Measurements from ENCODE around the gene MYO1G.

GRCh38 chr7:45026013-45026412 is 47.2 kb upstream of the MYO1G start:
- TF ChIP-seq TAF1 (IDR thresholded peaks at IDR 0.05; ENCODE audit: borderline replicate concordance, low read depth, low read length) (no peak), POLR2A (IDR thresholded peaks at IDR 0.05; ENCODE audit: low read depth, low read length) (no peak)
